GM19035 (cell line): Measurements from ENCODE around the gene EPOP.
"Not testable (repeated sequence)": the region's sequence is repeated elsewhere in the genome, so short reads cannot be mapped to it uniquely, and the experiment has no call there.

Source experiments
- ATAC-seq: cut with Tn5 transposase; IDR thresholded peaks from one replicate; pipeline ENCODE4 v1.9.1; 2021; ENCODE audit not compliant: unreplicated experiment

The EPOP gene

DNA sequence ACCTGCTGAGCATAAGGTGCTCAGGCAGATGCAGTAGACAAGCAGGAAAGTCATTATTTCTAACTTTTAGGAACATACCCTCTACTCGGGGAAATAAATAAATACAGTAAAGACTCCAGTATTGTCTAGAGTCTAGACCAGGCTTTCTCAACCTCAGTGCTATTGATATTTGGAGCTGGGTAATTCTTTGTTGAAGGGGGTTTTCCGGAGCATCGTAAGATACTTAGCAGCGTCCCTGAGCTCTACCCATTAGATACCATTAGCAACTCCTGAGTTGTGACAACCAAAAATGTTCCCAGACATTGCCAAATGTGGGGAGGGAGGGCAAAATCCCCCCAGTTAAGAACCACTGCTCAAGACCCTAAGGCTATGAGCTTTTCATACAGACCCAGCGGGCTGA lies 21.1 kb downstream of the EPOP start:
- ATAC-seq, result no peak

DNA sequence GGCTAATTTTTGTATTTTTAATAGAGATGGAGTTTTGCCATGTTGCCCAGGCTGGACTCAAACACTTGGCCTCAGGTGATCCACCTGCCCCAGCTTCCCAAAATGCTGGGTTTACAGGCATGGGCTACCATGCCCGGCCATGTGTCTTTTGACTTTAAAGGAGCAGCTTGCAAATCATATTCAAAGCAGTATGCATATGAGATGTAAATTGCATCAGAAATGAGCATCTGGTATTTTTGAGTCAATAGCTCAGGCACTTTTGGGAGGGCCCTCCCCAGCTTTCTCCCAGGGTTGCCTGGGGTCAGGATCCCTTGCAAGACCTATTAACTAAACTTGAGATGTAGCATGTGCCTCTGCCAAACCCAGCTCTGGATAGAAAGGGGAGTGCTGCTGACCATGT lies 21.5 kb downstream of the EPOP start:
- no peak for ATAC-seq

DNA sequence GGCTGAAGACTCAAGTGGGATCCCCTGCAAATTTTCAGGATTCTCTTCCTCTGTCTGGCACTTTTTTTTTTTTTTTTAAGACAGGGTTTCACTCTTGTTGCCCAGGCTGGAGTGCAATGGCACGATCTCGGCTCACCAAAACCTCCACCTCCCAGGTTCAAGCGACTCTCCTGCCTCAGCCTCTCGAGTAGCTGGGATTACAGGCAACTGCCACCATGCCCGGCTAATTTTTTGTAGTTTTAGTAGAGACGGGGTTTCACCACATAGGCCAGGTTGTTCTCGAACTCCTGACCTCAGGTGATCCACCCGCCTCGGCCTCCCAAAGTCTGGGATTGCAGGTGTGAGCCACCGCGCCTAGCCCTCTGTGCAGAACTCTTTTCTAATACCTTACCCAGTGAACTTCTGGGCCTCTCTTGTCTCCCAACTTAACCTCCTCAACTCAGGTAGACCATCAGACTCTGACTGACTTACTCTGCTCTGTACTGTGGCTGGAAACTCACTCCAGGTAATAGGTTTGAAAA lies 24.0 kb downstream of the EPOP start:
- not testable (repeated sequence) for ATAC-seq

DNA sequence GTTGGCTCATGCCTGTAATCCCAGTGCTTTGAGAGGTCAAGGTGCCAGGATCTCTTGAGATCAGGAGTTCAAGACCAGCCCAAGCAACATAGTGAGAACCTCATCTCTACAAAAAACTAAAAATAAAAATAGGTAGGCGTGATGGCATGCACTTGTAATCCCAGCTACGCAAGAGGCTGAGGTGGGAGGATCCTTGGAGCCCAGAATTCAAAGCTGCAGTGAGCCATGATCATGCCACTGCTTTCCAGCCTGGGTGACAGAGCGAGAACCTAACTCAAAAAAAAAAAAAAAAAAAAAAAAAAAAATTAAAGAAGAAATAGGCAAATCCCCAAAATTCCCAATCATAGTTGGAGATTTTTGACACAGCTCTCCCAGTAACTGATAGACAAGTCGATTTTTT lies 36.8 kb downstream of the EPOP start:
- ATAC-seq, result no peak

- no peak for ATAC-seq
Observed at GRCh38 chr17:38636054-38636453, 38.7 kb downstream of the EPOP start.

- no peak for ATAC-seq
Observed at GRCh38 chr17:38632334-38632733, 42.4 kb downstream of the EPOP start.

- ATAC-seq, result no peak
Observed at GRCh38 chr17:38628441-38628840, 46.3 kb downstream of the EPOP start.

- no peak for ATAC-seq
Observed at GRCh38 chr17:38627957-38628356, 46.8 kb downstream of the EPOP start.

GRCh38 chr17:38626606-38627226 lies 48.0 kb downstream of the EPOP start:
- not testable (repeated sequence) for ATAC-seq

DNA sequence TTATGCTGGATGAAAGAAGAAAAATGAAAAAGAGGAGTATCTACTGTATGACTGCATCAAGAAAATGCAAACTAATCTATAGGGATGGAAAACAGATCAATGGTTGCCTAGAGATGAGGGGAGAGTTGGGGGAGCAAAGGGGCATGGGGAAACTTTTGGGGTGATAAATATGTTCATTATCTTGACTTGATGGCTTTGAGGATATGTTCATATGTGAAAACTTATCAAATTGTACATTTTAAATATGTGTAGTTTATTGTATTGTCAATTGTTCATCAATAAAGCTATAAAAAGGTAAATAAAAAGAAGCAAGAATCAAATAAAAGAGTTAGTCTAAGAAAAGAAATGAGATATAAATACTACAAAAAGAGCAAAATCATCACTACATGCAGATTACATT lies 49.3 kb downstream of the EPOP start:
- ATAC-seq, result no peak

DNA sequence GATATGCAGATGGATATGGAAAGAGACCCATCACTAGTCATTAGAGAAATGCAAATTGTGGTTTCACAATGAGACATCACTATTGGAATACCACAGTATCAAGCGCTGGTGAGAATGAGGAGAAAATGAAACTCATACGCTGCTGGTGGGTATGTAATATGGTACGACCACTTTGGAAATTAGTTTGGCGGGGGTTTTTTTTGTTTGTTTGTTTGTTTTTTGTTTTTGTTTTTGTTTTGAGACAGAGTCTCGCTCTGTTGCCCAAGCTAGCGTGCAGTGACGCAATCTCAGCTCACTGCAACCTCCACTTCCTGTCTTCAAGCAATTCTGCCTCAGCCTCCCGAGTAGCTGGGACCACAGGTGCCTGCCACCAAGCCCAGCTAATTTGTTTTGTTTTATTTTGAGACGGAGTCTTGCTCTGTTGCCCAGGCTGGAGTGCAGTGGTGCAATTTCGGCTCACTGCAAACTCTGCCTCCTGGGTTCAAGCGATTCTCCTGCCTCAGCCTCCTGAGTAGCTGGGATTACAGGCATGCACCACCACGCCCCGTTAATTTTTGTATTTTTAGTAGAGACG lies 49.9 kb downstream of the EPOP start:
- peak; percentile 87 for ATAC-seq
